ENCODE data around the gene TP73.
"Not testable (repeated sequence)": the region's sequence is repeated elsewhere in the genome, so short reads cannot be mapped to it uniquely, and the experiment has no call there.

Gene TP73

DNA sequence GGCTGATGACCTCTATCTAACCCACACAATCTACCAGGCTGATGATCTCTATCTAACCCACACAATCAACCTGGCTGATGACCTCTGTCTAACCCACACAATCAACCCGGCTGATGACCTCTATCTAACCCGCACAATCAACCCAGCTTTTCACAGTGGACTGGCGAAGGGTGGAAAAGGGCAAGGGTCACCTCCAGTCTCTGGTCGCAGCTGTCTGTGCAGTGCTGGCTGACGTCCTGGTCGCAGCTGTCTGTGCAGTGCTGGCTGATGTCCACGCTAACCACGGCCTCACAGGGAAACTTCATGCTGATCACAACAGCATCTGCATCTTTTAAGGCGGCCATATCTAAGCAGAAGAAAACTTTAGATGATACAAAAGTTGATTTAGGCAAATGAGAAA lies 87.7 kb downstream of the TP73 start:
- in situ Hi-C loops (cut with MboI; ENCODE audit: low sequenced_read_pairs), result no loop called here

DNA sequence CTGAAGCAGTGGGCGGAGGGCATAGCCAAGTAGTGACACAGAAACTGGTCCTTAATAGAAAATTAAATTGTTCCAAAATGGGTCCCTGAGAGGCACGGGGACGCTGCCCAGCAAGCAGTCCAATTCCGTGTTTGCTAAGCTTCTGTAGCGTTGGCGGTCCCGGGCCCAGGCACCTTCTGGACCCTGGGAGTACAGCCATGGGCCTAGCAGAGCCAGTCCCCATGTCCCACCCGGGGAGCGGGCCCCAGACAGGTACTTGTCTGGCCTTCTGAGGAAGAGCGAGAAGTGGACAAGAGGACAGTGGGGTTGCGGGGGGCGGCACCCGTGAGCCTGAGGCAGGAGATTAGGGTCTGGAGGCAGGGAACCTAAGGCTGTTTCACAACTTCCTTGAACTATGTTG lies 88.4 kb downstream of the TP73 start:
- in situ Hi-C loops (cut with MboI; ENCODE audit: low sequenced_read_pairs), result no loop called here

DNA sequence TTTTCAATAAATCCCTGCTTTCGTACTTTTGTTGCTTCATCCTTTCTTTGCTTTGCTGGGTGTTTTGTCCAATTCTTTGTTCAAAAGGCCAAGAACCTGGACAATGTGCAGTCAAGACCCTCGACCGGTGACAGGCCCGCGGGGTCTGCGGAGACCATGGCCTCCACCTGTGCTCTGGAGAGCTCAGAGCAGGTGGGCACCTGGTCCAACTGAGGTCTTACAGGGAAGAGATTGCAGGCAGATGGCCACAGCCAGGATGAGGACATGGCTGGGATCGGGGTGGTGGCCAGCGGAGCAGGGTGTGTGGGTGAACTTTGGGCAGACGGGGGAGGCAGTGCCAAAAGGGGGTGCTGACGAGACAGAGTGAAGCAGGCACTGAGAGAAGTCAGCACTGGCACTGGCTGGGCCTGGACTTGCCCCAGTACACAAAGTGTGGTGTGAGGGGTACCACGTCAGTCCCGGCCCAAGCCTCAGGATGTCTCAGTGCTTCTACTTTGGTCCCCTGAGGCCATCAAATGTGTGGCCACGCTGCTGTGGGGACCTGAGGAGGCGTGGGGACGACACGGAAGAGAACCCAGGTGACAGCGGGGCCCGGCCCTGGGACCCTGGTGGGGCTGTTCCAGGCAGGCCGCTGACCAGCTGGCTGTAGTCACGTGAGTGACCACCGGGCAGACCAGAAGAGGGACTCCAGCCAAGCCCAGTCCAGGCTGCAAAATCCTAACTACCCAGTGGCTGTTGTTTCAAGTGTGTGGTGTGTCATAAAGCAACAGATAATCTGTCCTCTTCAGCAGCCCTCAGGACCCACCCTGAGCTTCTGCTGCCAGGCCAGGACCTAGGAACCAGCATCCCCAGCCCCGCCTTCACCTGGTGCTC lies 89.5 kb downstream of the TP73 start:
- in situ Hi-C loops (cut with MboI; ENCODE audit: low sequenced_read_pairs), result no loop called here

DNA sequence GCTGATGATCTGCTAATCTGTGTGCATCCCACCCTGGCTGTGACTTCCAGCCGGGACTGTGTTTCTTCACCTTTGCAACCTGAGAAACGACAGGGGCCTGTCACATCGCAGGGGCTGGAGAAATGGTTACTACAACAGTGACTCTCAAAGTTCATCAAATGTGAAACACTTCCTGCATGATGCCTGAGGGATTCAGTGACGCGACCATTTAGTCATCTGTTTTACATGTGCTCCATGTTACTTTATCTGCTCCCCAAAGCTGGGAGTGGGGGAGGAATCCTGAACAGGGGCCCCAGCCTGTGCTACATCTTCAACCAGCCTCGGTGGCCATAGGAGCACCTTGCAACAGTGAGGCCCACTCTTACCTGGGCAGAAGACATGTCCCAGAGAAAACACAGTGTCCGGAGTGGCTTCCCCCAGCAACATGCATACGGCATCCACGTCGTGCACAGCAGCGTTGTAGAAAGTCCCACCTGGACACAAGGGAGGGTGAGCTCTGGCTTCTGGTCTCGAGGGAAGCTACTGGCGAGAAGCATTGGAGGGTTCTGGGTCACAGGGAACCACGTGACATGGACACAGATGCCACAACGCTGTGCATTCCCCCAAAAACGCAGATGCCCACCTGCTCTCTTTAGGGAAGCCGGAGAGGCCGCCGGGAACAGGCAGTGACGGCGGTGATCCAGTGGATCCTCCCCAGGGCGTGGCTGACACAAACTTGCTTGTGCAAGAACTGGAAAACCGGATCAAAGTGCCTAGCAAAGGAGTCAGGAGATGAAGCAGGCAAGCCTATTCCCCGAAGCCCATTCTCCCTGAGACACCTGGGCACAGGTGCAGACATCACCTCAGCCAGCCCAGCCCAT lies 90.4 kb downstream of the TP73 start:
- in situ Hi-C loops (cut with MboI; ENCODE audit: low sequenced_read_pairs), result no loop called here

DNA sequence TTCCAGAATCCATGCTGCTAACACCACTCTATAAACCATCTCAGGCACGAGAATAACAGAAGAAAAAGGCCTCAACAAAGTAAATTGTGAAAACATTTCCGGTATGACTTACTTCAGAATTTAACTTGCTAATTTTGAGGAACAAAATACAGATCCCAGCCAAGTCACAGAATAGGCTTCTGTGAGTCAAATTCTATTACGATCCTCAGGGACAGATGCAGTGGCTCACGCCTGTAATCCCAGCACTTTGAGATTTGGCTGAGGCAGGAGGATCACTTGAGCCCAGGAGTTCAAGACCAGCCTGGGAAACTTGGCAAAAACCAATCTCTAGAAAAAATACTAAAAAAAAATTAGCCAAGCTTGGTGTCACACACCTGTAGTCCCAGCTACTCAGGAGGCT lies 91.1 kb downstream of the TP73 start:
- in situ Hi-C loops (cut with MboI; ENCODE audit: low sequenced_read_pairs), result no loop called here

DNA sequence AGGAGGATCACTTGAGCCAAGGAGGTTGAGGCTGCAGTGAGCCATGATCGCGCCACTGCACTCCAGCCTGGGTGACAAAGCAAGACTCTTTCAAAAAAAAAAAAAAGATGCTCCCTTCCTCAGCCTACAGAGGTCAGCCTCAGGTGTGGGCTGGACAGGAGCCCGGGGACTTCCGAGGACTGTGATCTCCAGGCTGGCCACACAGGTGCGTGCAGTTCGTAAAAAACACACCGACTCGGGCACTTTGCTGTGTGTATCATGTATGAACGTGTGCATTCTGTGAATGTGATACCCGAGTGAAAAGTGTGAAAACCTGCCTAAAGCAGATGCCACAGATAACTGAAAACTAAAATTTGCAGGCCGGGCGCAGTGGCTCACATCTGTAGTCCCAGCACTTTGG lies 91.5 kb downstream of the TP73 start:
- in situ Hi-C loops (cut with MboI; ENCODE audit: low sequenced_read_pairs), result no loop called here

DNA sequence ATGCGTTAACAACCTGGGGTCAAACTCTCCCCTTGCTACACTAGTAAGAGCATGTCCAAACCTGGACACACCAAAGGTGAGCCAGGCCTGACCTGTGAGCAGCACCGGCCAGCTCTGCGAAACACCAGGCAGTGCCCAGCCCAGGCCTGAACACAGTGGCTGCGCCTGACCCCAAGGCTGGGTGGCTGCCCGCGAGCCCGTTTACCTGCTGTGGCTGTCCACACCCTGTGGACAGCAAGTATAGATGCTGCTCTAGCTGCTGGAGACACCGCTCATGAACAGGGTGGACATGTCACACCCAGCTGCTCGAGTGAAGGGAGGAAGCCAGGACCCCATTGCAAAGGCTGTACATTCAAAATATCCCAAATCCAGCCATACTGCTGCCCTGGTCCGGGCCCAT lies 92.3 kb downstream of the TP73 start:
- in situ Hi-C loops (cut with MboI; ENCODE audit: low sequenced_read_pairs), result no loop called here

DNA sequence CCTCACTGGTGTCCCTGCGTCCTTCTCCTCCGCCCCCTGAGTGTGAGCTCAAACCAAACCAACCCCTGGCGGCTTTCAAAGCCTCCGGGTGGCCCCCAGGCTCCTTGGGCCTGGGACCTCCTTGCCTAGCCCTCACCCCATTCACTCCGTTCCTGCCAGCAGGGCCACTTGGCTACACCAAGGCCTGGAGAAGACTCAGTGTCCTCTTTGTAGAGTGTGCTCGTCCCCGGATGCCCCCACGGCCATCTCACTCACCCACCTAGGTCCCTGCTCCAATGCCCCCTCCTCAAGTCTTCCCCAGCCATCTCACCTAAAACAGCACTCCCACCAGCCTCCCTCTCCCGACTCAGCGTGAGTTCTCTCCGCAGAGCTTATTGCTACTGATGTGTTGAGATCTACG lies 92.8 kb downstream of the TP73 start:
- in situ Hi-C loops (cut with MboI; ENCODE audit: low sequenced_read_pairs), result no loop called here

DNA sequence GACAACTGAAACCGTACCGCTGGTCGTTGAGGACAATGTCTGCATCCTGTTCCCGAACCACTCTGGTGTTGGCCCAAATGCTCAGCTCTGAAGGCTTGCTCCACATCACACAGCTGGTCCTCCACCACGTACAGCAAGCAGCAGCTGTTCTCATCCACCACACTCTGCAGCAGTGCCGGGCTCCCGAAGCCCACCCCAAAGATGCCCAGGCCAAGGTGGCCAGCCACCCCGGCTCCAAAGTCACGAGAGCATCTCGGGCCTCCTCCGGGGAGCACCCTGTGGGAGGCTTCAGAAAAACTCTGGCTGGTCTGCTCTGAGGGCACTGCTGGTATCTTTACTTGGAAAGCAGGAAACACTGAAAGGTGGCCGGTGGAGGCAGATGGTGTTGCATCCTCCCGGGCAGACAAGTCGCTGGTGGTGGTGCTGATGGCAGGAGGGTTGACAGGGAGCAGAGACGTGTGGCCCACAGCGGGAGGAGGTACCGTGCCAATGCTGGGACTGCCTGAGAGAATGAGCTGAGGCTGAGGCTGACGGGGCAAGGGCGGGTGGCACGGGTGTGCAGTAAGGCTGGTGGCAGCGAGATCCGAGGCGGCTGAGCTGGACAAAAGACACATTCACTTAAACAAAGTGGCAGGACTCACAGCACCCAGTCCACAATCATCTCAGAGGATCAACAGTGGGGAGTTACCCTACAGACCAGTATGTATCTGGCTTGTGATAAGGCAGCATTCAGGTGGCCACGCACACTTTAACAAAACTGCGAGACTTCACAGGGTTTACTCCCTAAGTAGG lies 93.5 kb downstream of the TP73 start:
- in situ Hi-C loops (cut with MboI; ENCODE audit: low sequenced_read_pairs), result no loop called here

DNA sequence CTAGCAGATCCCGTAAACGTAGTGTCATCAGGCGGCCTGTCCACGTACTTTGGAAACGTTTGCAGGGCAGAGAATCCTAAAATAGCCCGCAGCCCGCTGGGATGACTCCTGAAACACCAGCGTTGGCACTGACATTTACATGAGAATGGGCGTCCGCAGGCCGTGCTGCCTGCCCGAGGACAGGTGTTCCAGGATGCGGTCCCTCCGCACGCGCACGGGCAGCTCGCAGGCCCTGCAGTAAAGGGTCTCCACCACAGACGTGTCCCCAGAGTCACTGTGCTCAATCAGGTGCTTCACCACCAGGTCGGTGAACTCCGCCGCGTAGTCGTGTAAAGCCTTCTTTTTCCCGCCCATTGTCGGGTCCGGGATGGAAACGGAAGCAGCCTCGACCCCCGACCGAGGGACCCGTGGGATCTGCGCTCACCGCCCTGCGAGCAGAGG lies 94.1 kb downstream of the TP73 start:
- in situ Hi-C loops (cut with MboI; ENCODE audit: low sequenced_read_pairs), result no loop called here

DNA sequence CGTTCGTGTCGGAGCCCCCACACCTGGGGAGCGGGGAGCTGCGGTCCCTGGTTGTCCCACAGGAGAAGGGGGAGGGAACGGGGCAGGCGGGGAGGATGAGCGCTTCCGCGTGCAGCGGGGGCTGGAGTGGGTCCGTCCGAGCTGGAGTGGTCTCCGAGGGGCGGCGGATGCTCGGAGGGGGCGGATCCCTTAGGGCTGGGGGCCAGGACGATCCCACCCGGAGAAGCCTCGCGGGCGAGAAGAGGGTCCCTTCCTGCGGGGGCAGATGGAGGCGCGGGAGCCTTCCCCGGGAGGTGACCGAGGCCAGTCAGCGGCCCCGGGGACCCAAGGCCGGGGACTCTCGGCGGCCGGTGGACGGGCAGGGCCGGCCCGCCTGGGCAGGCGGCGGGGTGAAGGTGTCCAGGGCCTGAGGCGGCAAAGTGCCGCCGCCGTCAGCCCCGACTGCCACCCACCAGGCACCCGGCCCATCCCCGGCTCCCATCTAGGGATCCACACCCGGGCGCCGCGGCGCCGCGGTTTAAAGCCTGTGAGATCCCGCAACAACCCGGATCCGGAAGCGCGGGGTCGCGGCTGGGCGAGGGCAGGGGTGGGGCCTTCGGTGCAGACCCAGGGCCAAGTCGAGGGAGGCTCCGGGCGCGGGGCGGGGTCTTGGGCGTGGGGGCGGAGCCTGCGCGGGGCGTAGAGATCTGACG lies 94.7 kb downstream of the TP73 start:
- in situ Hi-C loops (cut with MboI; ENCODE audit: low sequenced_read_pairs), result no loop called here

DNA sequence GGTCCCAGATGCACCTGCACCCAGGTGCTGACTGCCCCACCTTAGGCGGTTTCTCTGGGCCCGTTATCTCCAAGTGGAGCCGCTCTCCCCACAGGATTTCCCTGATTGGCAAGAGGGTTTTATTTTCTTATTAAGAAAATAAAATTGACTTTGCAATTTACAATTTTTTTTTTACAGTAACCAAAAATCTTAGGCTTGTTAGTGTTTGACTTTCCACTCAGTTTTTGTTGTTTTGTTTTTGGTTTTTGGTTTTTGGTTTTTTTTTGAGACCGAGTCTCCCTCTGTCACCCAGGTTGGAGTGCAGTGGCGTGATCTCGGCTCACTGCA lies 95.2 kb downstream of the TP73 start:
- in situ Hi-C loops (cut with MboI; ENCODE audit: low sequenced_read_pairs), result no loop called here

DNA sequence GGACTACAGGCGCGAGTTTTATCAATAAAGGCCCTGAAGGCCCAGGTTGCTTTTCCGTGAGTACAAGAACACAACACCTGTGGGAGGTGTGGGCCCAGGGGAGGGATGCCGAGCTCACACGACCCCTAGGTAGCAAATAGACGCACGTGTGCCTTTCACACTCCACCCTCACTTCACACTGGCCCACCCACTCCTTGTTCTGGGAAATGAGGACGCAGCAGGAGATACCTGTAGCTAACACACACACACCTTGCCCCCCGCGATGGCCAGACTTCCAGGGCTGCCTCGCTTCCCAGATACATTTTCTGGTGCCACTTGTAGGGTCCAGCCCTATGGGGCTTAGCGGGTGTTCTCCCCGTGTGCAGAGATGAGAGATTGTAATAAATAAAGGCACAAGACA lies 95.6 kb downstream of the TP73 start:
- in situ Hi-C loops (cut with MboI; ENCODE audit: low sequenced_read_pairs), result no loop called here

DNA sequence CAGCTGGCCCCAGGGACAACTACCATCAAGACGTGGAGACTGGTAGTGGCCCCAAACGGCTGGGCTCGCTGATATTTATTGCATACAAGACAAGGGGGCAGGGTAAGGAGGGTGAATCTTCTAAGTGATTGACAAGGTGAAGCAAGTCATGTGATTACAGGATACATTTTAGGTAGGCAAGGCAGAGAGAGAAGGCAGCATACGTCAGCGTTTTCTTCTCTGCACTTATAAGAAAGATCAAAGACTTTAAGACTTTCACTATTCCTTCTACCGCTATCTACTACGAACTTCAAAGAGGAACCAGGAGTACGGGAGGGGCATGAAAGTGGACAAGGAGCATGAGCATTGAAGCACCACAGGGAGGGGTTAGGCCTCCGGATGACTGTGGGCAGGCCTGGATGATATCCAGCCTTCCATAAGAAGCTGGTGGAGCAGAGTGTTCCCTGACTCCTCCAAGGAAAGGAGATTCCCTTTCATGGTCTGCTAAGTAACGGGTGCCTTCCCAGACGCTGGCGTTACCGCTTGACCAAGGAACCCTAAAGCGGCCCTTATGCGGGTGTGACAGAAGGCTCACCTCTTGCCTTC lies 96.1 kb downstream of the TP73 start:
- in situ Hi-C loops (cut with MboI; ENCODE audit: low sequenced_read_pairs), result not testable (repeated sequence)

DNA sequence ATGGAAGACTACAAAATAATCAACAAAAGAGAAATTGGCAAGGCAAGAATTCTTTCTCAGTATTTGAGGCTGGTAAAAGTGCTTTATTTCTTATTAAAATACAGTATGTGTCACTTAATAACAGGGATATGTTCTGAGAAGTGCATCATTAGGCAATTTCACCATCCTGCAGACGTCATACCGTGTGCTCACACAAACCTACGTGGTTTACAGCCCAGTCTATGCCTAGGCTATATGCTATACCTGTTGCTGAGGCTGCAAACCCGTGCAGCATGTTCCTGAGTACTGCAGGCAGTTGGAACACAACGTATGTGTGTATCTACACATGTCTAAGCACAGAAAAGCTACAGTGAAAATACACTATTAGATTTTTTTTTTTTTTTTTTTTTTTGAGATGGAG lies 97.2 kb downstream of the TP73 start:
- in situ Hi-C loops (cut with MboI; ENCODE audit: low sequenced_read_pairs), result no loop called here

DNA sequence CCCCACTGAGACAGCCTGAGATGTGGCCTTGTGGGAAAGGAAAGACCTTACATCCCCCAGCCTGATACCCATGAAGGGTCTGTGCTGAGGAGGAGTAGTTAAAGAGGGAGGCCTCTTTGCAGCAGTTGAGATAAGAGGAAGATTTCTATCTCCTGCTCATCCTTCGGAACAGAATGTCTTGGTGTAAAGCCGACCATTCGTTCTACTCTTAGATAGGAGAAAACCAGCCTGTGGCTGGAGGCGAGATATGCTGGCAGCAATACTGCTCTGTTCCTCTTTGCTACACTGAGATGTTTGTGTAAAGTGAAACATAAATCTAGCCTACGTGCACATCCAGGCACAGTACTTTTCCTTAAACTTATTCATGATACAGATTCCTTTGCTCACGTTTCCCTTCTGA lies 98.4 kb downstream of the TP73 start:
- in situ Hi-C loops (cut with MboI; ENCODE audit: low sequenced_read_pairs), result no loop called here

DNA sequence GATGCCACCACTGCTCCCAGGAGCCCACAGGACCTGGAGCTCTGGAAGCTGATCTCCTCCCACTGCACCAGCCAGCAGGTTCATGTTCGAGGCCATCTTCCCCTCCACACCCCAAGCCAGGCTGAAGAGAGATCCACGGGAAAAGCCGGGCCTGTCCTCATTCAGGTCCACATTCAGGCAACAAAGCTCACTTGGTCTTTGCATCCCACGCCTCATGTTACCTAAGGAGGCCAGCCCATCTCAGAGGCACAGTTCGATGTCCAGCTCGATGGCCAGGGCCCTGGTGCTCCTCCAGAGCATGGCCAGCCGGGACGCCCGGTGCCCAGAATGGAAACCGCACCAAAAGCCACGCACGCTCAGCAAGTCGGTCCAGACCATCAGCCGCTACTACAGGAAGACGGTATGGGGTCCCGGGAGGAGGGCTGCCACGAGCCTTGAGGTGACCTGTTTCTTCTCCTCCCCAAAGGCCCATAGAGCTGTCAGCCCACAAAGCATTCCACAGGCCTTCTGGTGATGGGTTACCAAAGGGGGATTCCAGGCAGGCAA lies 100.2 kb downstream of the TP73 start, which contains the start of gene CCDC27:
Gene CCDC27, plus strand, starts transcription at position 51 of the 546 bp plus-strand sequence. Its CDS starts 32 bp downstream, at position 83.
- in situ Hi-C loops (cut with MboI; ENCODE audit: low sequenced_read_pairs), result no loop called here

DNA sequence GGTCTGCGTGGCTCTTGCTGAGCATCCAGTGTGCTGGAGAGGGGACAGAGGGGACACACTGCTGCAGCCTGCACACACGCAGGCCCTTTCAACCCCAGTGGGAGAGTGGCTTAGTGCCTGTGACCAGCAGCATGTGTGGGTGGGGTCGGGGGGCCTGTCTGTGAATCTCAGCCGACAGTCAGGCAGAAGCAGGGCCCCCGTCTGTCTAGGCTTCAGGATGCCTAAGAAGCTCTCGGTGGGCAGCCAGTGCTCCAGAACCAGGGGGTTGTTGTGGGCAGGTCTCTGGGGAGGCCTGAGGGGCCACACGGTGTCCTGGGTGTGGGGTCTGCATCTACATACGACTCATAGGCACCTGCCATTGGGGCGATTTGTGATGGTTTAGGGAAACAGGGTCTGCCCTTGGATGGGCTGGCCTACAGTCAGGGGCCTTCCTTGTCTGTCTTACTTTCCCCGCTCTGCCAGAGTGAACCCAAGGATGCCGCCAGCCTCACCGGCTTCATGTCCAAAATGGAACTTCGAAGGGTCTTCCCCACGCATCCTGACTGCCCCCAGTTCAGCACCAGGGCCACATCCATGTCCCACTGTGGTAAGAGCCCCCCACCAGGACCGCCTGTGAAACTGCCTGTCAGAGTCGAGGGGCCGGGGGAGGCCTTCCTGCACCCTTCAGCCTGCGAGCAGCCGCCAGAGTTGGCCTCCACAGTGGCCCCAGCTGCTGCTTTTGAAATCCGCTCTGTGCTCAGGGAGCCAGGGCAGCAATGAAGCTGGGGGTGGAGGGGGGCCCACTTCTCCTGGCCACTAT lies 101.5 kb downstream of the TP73 start:
- in situ Hi-C loops (cut with MboI; ENCODE audit: low sequenced_read_pairs), result no loop called here

DNA sequence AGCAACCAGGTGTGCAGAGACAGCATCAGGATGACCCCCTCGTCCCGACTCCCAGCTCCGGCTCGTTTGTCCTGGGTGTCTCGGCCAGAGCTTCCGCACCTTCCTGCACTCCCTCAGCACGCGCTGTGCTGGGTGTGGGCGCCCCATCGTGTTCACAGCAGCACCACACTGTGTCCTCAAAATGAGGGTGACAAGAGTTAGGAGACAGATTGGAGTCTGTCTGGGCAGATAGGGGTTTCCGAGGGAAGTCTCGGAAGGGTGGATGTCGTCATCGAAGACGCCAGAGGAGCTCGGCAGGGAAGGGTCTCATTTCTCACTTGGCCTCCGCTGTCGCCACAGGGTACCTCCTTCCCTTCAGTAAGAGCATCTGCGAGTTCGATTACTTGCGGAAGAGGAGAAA lies 104.1 kb downstream of the TP73 start:
- in situ Hi-C loops (cut with MboI; ENCODE audit: low sequenced_read_pairs), result no loop called here
